ENCODE measurements around the gene B3GALT5.

GRCh38 chr21:39611551-39612190 is 1.1 kb upstream of the B3GALT5 start:
- TF ChIP-seq CTCF (IDR thresholded peaks at IDR 0.05) (no peak), POLR2A (IDR thresholded peaks at IDR 0.05) (no peak)

Data from adrenal gland (tissue), 5 donors.